ENCODE results near the gene PTPRD. TPM values are rescaled to one million over a fixed set of nuclear protein-coding genes. Genes with fewer than 3 reads are reported as not detected.

The PTPRD gene
- total and polyA plus RNA-seq, 9 of the 15 experiments (the other 6 are each of a cell fraction or from before 2014, with no cell fraction given), result 0.11 TPM; not detected in 8

- no peak overlapping the region for H2AFZ ChIP-seq (ENCODE audit: low read depth, low read length)
- H3K4me3 ChIP-seq, result no peak overlapping the region
- H3K27me3 ChIP-seq (ENCODE audit: control insufficient read depth in 2 of 2, insufficient read depth in 2 of 2, low read length in 2 of 2), result no peaks in the 10 kb centered on the region
- H3K4me1 ChIP-seq (replicated peaks in 1 of 2; ENCODE audit: control insufficient read depth in 2 of 2, insufficient read depth in 2 of 2, low read length in 2 of 2), result no peaks in the 10 kb centered on the region
- H3K27ac ChIP-seq (ENCODE audit: extremely low read depth, low read depth, low read length), result no peak overlapping the region
- no peak overlapping the region for H3K9ac ChIP-seq (ENCODE audit: insufficient read depth in 1 of 2, low read depth in 2 of 2, low read length in 2 of 2)
- no peak for TF ChIP-seq PRMT5 (CRISPR knock-in tag; IDR thresholded peaks at IDR 0.05)
- TF ChIP-seq NUFIP1 (IDR thresholded peaks at IDR 0.05; ENCODE audit: partially characterized antibody), result no peak
- no peak for TF ChIP-seq NCOA1 (IDR thresholded peaks at IDR 0.05; ENCODE audit: low read depth)
- no peak for TF ChIP-seq DEAF1 (CRISPR knock-in tag; IDR thresholded peaks at IDR 0.05)
- no peak for TF ChIP-seq CREB3L1 (IDR thresholded peaks at IDR 0.05; ENCODE audit: borderline replicate concordance, low read depth)
- no peak for TF ChIP-seq ZNF398 (CRISPR knock-in tag; IDR thresholded peaks at IDR 0.05)
- no peak for TF ChIP-seq TEAD4 (IDR thresholded peaks at IDR 0.05; ENCODE audit: low read length)
- no peak for TF ChIP-seq TEAD4 (CRISPR knock-in tag; IDR thresholded peaks at IDR 0.05; ENCODE audit: borderline replicate concordance)
- TF ChIP-seq MAFG (tag; conservative IDR thresholded peaks at IDR 0.05), result no peak
- TF ChIP-seq ZNF431 (CRISPR knock-in tag; IDR thresholded peaks at IDR 0.05), result no peak
- TF ChIP-seq KDM4B (IDR thresholded peaks at IDR 0.05; ENCODE audit: borderline replicate concordance in 2 of 2, low read depth in 1 of 2), result no peak
- no peak for TF ChIP-seq E2F8 (IDR thresholded peaks at IDR 0.05; ENCODE audit: low read depth, partially characterized antibody)
- TF ChIP-seq EZH2 (IDR thresholded peaks at IDR 0.05; ENCODE audit: borderline replicate concordance, low read depth, low read length), result no peak
- TF ChIP-seq E2F4 (CRISPR knock-in tag; IDR thresholded peaks at IDR 0.05; ENCODE audit: low read depth), result no peak
- no peak for TF ChIP-seq TEAD2 (tag; IDR thresholded peaks at IDR 0.05)
- ChIA-PET POLR2A (no interaction called here), CTCF (ENCODE audit: low intra/inter-chr PET ratio) (no interaction called here)
- H3K79me2 ChIP-seq (ENCODE audit: control insufficient read depth, insufficient read depth, low read length), result no peaks in the 10 kb centered on the region
- no peaks in the 10 kb centered on the region for H3K9me3 ChIP-seq (replicated peaks; ENCODE audit: control insufficient read depth, insufficient read depth, low read depth, low read length)
- 4% methylated on average over 4 of the region's 4 CpGs for WGBS (ENCODE audit: insufficient coverage, low coverage, missing lambda C conversion rate)
- no peaks in the 10 kb centered on the region for H4K20me1 ChIP-seq (replicated peaks; ENCODE audit: control insufficient read depth, insufficient read depth, low read length)
- in situ Hi-C loops (cut with MboI), result no loop called here
- ATAC-seq (no peak), FAIRE-seq (no peak), DNase-seq (ENCODE audit: extremely low read depth in 1 of 4, low spot score in 3 of 4) (no peak)
- H3K36me3 ChIP-seq (ENCODE audit: control insufficient read depth, insufficient read depth, low read length), result no peaks in the 10 kb centered on the region
- H3K9me1 ChIP-seq (ENCODE audit: control insufficient read depth, insufficient read depth, low read length), result no peaks in the 10 kb centered on the region
- no TSS peak for BruUV-seq (replicated peaks)
- H3K4me2 ChIP-seq (ENCODE audit: insufficient read depth, low read length), result no peak overlapping the region
- intact Hi-C loops (cut with micrococcal nuclease), result no loop called here
Observed at GRCh38 chr9:10005206-10005605, 607.6 kb downstream of the PTPRD start.
